GM19372 (cell line): ENCODE results near the gene NUP62CL.
A peak's percentile ranks its signal among the peaks of the same experiment; 100 is the strongest.
"Not testable (repeated sequence)": the region's sequence is repeated elsewhere in the genome, so short reads cannot be mapped to it uniquely, and the experiment has no call there.

Experiments
- ATAC-seq: cut with Tn5 transposase; IDR thresholded peaks from one replicate; pipeline ENCODE4 v1.9.1; 2021; ENCODE audit warnings: mild to moderate bottlenecking, low read depth, moderate library complexity; ENCODE audit not compliant: unreplicated experiment

The NUP62CL gene, protein sequence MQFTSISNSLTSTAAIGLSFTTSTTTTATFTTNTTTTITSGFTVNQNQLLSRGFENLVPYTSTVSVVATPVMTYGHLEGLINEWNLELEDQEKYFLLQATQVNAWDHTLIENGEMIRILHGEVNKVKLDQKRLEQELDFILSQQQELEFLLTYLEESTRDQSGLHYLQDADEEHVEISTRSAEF

DNA sequence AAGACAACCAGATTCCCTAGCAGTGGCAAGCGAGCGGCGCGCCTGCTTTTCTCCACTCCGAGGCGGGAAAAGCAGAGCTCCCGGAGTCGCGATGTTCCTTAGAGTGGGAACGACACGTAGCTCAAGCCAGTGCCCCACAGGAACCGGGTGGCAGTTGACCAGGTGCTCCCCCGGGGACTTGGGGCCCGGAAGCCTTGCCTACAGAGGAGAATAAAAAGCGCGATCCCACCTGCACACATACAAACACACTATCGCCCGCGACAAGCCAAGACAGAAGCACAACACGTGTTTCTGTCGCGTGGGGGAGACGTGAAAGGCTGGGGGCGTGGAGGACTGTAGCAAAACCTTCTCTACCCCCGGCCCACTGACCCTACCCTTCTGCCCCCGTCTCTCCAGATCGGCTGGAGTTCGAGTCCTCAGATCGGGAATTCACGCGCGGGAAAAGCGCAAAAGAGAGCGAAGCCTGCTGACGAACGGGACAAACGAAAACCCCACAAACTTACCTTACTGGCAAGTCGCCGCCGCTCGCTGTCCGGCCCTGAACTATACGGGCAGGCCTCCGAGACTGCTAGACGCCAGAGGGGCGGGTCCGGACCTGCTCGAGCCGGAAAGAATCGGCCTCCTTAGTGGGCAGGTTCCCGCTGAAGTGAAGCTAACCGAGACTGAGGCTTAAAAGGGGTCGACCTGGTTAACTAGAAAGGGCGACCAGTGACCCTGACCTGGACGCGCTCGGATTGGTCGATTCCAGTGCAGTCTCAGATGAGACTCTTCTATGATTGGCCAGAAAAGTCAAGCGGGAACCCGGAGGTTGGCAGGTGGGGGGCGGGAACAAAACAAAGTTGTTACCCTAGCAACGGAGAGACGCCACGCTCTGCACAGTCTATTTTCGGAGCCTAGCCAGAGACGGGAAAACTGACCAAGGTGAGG lies at the start of gene NUP62CL, which contains the start of gene DNAAF6:
TSS of gene NUP62CL (minus strand) at position 664 of the 927 bp plus-strand sequence. CDS start 31,287 bp downstream, outside the sequence.
TSS of gene DNAAF6 (plus strand) at position 842 of the 927 bp plus-strand sequence. CDS start 6,265 bp downstream, outside the sequence.
- ATAC-seq, result peak; percentile 89

GRCh38 chrX:107228486-107228819 lies 22.2 kb upstream of the NUP62CL start:
- ATAC-seq, result no peak

DNA sequence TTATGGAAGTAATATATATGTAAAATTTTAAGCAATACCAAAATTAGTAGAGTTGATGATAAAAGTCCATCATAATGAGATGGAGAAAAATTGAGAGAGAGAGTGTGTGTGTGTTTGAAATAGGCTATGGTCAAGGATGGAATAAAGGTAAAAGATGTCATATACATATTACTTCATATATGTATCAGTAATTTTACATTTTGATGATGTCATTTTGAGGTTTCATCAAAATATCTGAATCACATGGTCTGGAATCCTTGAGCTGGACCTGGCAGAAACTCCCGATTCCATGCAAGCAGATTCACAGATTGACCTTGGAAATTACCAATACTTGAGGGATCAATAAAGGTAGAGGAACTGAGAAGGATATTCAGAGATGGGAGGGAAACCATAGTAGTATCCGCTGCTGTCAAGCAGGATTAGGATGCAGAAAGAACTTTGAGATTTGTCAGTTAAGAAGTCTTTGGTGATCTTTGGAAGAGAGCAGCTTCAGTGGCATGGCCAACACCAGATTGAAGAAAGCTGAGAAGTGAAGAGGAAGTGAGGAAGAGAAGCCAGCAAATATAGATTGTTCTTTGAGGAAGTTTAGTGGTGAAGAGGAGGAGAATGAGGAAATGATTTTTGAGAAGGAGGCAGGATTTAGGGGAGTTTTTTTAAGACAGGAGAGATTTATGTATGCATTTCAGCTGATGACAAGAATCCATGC lies 21.7 kb upstream of the NUP62CL start:
- ATAC-seq, result no peak

DNA sequence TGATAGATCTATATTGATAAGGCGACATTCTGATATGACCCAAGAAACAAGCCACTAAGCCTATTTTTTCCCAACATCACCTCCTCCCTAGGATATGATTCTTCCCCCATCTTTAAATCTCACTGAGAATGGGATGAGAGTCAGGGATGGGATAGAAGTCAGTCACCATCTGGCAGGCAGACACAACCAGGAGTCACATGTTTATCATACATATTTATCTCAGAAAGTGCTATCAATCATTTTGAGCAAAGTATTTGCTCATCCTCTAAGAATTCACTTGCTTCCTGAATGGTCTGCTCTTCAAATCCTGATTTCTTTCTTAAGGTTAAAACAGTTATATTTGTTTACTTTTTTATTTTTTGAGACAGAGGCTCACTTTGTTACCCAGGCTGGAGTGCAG lies 20.5 kb upstream of the NUP62CL start:
- ATAC-seq, result no peak

DNA sequence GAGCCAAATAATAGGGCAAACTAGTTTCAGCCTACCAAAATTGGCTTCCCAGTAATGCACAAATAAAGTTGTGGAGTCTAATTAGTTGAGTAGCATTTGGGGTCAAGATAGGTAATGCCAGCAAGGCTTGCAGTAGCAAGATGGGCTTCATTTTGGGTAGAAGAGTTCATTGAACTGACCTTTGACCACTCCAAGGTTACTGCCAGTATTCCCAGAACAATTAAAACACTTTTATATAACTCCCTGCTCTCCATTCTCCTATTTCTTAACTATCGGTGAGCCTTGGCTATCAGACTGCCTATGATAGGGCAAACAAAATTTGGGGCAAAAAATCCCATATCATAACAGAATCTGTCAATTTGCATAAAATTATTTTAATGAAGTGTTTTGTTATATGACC lies 7.2 kb upstream of the NUP62CL start:
- no peak for ATAC-seq

- ATAC-seq, result no peak
Measured at GRCh38 chrX:107207943-107208342, 1.7 kb upstream of the NUP62CL start.

DNA sequence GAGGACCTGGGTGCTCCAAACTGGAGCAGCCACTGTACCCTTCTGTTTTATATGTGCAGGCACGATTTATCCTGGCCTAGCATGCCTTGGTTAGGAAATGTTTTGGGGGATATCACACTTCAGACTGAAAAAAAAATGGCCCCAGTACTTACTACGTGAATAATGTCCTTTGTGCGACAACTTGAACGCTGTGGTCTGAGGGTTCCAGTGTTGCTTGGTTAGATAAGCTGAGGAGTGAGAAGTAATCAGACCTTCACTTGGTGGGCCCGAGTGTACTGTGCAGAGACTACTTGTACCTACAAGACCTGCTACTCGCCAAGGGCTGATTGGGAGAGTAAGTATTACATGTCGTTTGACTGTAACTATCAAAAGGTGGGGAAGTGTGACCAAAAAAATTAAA lies 856 bp upstream of the NUP62CL start:
- ATAC-seq, result no peak

DNA sequence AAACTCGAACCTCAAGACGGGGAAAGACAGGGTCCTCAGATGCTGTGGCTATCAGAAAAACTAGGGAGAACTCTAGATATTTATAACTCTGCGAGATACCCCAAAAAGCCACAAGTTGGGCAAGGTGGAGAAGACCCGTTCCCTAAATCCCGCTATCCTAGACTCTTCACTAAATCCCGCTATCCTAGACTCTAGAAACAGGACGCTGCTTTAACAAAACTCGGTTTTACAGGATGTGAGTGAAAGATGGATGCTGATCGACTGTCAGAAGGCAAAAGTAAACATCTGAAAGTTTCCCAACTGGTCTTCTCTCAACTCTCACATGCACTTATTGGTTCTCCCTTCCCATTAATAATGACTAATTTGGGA lies 448 bp upstream of the NUP62CL start:
- no peak for ATAC-seq

GRCh38 chrX:107204068-107204605 lies 2.1 kb downstream of the NUP62CL start:
- no peak for ATAC-seq

DNA sequence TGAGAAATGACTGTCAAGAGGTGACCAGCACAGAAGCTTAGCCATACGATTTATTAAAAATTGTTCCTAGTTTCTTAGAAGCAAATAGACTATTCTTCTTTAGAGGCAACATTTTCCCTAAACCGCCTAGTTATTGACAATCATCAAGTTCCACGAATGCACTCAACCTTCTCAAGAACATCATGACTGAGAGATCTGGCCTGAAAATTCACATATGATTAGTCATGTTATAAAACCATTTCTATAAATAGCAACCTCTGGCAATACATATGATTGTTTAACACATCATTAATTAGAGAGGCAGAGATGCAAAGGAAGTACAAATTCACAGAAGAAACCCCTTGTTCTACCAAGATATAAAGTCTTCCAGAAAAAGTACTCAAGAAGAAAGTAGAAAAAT lies 6.7 kb downstream of the NUP62CL start:
- no peak for ATAC-seq

- ATAC-seq, result not testable (repeated sequence)
Measured at GRCh38 chrX:107198074-107198473, 8.2 kb downstream of the NUP62CL start.

- no peak for ATAC-seq
Measured at GRCh38 chrX:107197319-107197718, 8.9 kb downstream of the NUP62CL start.

- ATAC-seq, result no peak
Measured at GRCh38 chrX:107171369-107172102, 34.7 kb downstream of the NUP62CL start.

GRCh38 chrX:107168712-107169111 lies 37.5 kb downstream of the NUP62CL start:
- no peak for ATAC-seq

DNA sequence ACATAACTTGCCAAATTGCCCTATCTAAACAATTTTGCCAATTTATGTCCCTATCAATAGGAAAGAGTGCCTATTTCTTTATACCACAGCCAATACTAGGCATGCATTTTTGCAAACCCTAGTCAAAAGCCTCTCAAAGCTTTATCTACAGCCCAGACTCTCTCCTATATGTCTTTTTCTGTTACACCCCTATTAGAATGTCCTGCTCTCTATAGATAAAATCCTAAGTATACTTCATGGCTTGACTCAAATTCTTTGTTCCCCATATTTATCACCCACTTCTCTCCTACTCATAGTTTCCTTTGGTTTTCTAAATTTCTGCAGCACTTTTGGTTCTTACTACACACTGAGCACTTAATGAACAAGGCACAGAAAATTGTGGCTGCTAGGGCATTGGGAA lies 38.0 kb downstream of the NUP62CL start:
- no peak for ATAC-seq

GRCh38 chrX:107167163-107167921 lies 38.9 kb downstream of the NUP62CL start:
- ATAC-seq, result no peak

GRCh38 chrX:107157618-107158017 lies 48.6 kb downstream of the NUP62CL start:
- not testable (repeated sequence) for ATAC-seq

- ATAC-seq, result not testable (repeated sequence)
Measured at GRCh38 chrX:107155621-107156430, 50.4 kb downstream of the NUP62CL start.
